Suprapubic skin (tissue), 4 donors: ENCODE data around the gene EVPL. TPM values are rescaled to one million over a fixed set of nuclear protein-coding genes. Genes with fewer than 3 reads are reported as not detected.

Experiments
- DNase-seq, 2 donors: peaks; one replicate each; pipeline ENCODE4 v3.0.0-alpha.2; 2019; ENCODE audit warnings: low spot score in 2 of 2
- H3K27ac ChIP-seq: fragments of 200-600 bp; sonication (generic); one replicate; pipeline ENCODE4 v1.5.1; 2019
- H3K27me3 ChIP-seq: fragments of 200-600 bp; sonication (generic); one replicate; pipeline ENCODE4 v1.5.1; 2019
- H3K36me3 ChIP-seq: fragments of 200-600 bp; sonication (generic); one replicate; pipeline ENCODE4 v1.5.1; 2019
- H3K4me1 ChIP-seq: fragments of 200-600 bp; sonication (generic); one replicate; pipeline ENCODE4 v1.5.1; 2019
- H3K4me3 ChIP-seq: fragments of 200-600 bp; sonication (generic); one replicate; pipeline ENCODE4 v1.5.1; 2019; ENCODE audit warnings: mild to moderate bottlenecking
- H3K9me3 ChIP-seq: fragments of 200-600 bp; sonication (generic); one replicate; pipeline ENCODE4 v1.5.1; 2019
- CTCF ChIP-seq, 2 donors: fragments of 200-600 bp in 1 of 2; fragments of 450-650 bp in 1 of 2; sonication (generic) in 1 of 2; IDR thresholded peaks; one replicate each; pipeline ENCODE4 v1.5.1; 2016 to 2019; ENCODE audit warnings: antibody characterized with exemption in 2 of 2, mild to moderate bottlenecking in 1 of 2, moderate library complexity in 1 of 2
- EP300 ChIP-seq: sonication (generic); formaldehyde crosslinking; IDR thresholded peaks from one replicate; pipeline ENCODE4 v1.6.1; 2017; ENCODE audit warnings: antibody characterized with exemption
- POLR2A ChIP-seq, 2 donors: fragments of 450-650 bp; IDR thresholded peaks; one replicate each; pipeline ENCODE4 v1.6.1; 2017; ENCODE audit warnings: antibody characterized with exemption in 2 of 2, mild to moderate bottlenecking in 2 of 2, moderate library complexity in 2 of 2
- POLR2AphosphoS5 ChIP-seq, 3 donors: sonication (generic); formaldehyde crosslinking; IDR thresholded peaks; one replicate each; pipeline ENCODE4 v1.6.1; 2017; ENCODE audit warnings: antibody characterized with exemption in 3 of 3
- WGBS: methylation state at CpG from one replicate; pipeline ENCODE4 v1.1.5; 2018; 5-methylcytosine and 5-hydroxymethylcytosine counted together
- total RNA-seq, 4 donors: library from RNA; depleted of rRNA; stranded (reverse); fragments of >200 nt; gene quantifications; one replicate each; pipeline ENCODE4 v1.1.0, GENCODE V29; 2016

EVPL gene
- total RNA-seq, 4 donors from 2014 or later: 218 to 425 (median 274) TPM

GRCh38 chr17:75994802-75995370 is 32.2 kb downstream of the EVPL start:
- no peak overlapping the region for H3K27ac ChIP-seq
- WGBS: 91% methylated on average over 5 of the region's 5 CpGs
- DNase-seq: no peak
- H3K4me1 ChIP-seq: peaks cover 28% of the 10 kb centered on the region
- TF ChIP-seq CTCF (IDR thresholded peaks at IDR 0.05) (no peak), POLR2A (IDR thresholded peaks at IDR 0.05) (no peak), EP300 (no peak), POLR2AphosphoS5 (IDR thresholded peaks at IDR 0.05) (no peak)
- no peak overlapping the region for H3K4me3 ChIP-seq
- H3K9me3 ChIP-seq: no peaks in the 10 kb centered on the region
- H3K36me3 ChIP-seq: peaks cover 32% of the 10 kb centered on the region
- no peaks in the 10 kb centered on the region for H3K27me3 ChIP-seq

- DNase-seq: no peak
- Histone ChIP-seq H3K36me3 (peaks cover 32% of the 10 kb centered on the region), H3K27ac (no peak overlapping the region), H3K27me3 (no peaks in the 10 kb centered on the region), H3K9me3 (no peaks in the 10 kb centered on the region), H3K4me3 (no peak overlapping the region), H3K4me1 (peaks cover 3% of the 10 kb centered on the region)
- TF ChIP-seq POLR2A (IDR thresholded peaks at IDR 0.05) (no peak), EP300 (no peak), POLR2AphosphoS5 (IDR thresholded peaks at IDR 0.05) (no peak), CTCF (IDR thresholded peaks at IDR 0.05) (no peak)
- WGBS: 89% methylated on average over 9 of the region's 9 CpGs
These were observed 35.7 kb downstream of the EVPL start for GRCh38 chr17:75991396-75991795.

DNA sequence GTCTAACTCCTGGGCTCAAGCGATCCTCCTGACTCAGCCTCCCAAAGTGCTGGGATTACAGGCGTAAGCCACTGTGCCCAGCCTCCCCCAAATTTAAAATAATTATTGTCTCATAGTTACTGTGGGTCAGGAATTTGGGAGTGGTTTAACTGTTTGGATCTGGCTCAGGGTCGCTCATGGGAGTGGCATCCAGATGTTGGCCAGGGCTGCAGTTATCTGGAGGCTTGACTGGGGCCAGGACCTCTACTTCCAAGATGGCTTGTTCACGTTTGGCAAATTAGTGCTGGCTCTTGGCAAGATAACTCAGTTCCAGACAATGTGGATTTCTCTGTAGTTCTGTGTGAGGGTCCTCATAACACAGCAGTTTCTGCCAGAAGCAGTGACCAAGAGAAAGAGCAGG is 40.1 kb downstream of the EVPL start:
- H3K27me3 ChIP-seq: no peaks in the 10 kb centered on the region
- H3K27ac ChIP-seq: no peak overlapping the region
- DNase-seq: no peak
- H3K4me1 ChIP-seq: peaks cover 40% of the 10 kb centered on the region
- peaks cover 9% of the 10 kb centered on the region for H3K36me3 ChIP-seq
- WGBS: 59% methylated on average over 4 of the region's 4 CpGs
- no peak overlapping the region for H3K4me3 ChIP-seq
- no peaks in the 10 kb centered on the region for H3K9me3 ChIP-seq
- TF ChIP-seq CTCF (IDR thresholded peaks at IDR 0.05) (no peak), EP300 (no peak), POLR2AphosphoS5 (IDR thresholded peaks at IDR 0.05) (no peak), POLR2A (IDR thresholded peaks at IDR 0.05) (no peak)

DNA sequence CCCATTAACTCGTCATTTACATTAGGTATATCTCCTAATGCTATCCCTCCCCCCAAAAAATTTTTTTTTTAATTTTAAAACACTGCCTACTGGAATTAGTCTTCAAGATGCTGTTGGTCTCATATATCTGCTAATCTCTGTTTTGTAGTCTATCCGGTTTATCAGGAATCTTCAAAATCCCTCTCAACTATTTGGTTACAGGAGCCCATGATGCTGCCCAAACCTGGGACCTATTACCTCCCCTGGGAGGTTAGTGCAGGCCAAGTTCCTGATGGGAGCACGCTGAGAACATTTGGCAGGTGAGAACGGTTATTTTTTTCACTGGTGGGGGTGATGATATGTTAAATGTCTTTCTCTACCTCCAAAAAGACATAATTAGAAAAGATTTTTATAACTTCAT is 41.1 kb downstream of the EVPL start:
- WGBS: 75% methylated on average over 4 of the region's 4 CpGs

More for the DNA sequence above, 41.1 kb downstream of the EVPL start:
- DNase-seq: no peak
- no peaks in the 10 kb centered on the region for H3K9me3 ChIP-seq
- no peaks in the 10 kb centered on the region for H3K36me3 ChIP-seq
- no peaks in the 10 kb centered on the region for H3K27me3 ChIP-seq
- peaks cover 50% of the 10 kb centered on the region for H3K4me1 ChIP-seq
- TF ChIP-seq POLR2A (IDR thresholded peaks at IDR 0.05) (no peak), EP300 (no peak), CTCF (IDR thresholded peaks at IDR 0.05) (no peak), POLR2AphosphoS5 (IDR thresholded peaks at IDR 0.05) (no peak)
- H3K4me3 ChIP-seq: no peak overlapping the region
- H3K27ac ChIP-seq: no peak overlapping the region
